B cell (primary cell): Measurements from ENCODE around the gene UHRF2.

ENCODE experiments used
- EZH2 ChIP-seq: IDR thresholded peaks from 2 replicates; pipeline ENCODE4 v1.6.1; 2012; ENCODE audit warnings: borderline replicate concordance, low read depth, mild to moderate bottlenecking, moderate library complexity, low read length; ENCODE audit not compliant: insufficient read depth, poor library complexity, severe bottlenecking
- TF ChIP-seq, protein P1 (sequence below): fragments of 200-600 bp; IDR thresholded peaks from one replicate; pipeline ENCODE4 v1.8.0; 2022; ENCODE audit warnings: antibody characterized with exemption, mild to moderate bottlenecking

DNA sequence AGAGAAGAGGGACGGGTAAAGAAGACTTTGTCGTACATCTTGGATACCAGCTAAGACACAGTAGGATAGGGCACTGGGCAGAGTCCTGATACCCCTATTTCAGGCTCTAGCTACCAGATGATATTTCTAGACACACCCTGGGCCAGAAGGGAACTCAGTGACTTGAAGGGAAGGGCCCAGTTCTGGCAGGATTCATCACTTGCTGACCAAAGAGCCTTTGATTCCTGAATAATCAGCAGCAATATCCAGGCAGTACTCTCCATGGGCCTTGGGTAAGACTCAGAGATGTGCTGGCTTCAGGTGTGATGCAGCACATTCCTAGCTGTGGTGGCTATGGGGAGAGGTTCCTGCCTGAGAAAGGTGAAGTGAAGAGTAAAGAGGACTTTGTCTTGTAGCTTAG, 44.2 kb upstream of the UHRF2 start:
- TF ChIP-seq EZH2: no peak
- TF ChIP-seq, protein P1, sequence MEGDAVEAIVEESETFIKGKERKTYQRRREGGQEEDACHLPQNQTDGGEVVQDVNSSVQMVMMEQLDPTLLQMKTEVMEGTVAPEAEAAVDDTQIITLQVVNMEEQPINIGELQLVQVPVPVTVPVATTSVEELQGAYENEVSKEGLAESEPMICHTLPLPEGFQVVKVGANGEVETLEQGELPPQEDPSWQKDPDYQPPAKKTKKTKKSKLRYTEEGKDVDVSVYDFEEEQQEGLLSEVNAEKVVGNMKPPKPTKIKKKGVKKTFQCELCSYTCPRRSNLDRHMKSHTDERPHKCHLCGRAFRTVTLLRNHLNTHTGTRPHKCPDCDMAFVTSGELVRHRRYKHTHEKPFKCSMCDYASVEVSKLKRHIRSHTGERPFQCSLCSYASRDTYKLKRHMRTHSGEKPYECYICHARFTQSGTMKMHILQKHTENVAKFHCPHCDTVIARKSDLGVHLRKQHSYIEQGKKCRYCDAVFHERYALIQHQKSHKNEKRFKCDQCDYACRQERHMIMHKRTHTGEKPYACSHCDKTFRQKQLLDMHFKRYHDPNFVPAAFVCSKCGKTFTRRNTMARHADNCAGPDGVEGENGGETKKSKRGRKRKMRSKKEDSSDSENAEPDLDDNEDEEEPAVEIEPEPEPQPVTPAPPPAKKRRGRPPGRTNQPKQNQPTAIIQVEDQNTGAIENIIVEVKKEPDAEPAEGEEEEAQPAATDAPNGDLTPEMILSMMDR: no peak
